ENCODE data around the gene PKP4.

GRCh38 chr2:158666969-158667368 is 210.2 kb downstream of the PKP4 start:
- no peak for TF ChIP-seq CTCF (conservative IDR thresholded peaks at IDR 0.05)
- TF ChIP-seq EZH2 (IDR thresholded peaks at IDR 0.05; ENCODE audit: low read depth) = no peak

Data from PC-9 (cell line).